HCT116 (cell line): Measurements from ENCODE around the gene SUCLG2. TPM values are rescaled to one million over a fixed set of nuclear protein-coding genes. Genes with fewer than 3 reads are reported as not detected.

Experiments used
- ATAC-seq: fragments of 200-7000 bp; cut with Tn5 transposase; 2 replicates; pipeline ENCODE4 v1.9.1; 2020; ENCODE audit warnings: mild to moderate bottlenecking, moderate library complexity
- BruUV-seq: library from RNA; stranded (reverse); fragments of 400-500 nt; replicated peaks from 2 replicates; lab custom pipeline; 2021; lab: Mats Ljungman, UMichigan
- CTCF ChIA-PET: fragments of 300-600 bp; sonication (Branson Sonifier 250); formaldehyde crosslinking; loops from one replicate; lab custom pipeline; 2021; ENCODE audit warnings: antibody characterized with exemption; lab: Charles Lee
- POLR2A ChIA-PET: fragments of 300-600, 350-600 bp; sonication (Branson Sonifier 250); formaldehyde crosslinking; loops from one replicate; lab custom pipeline; 2021; ENCODE audit warnings: antibody characterized with exemption; lab: Charles Lee
- RAD21 ChIA-PET, 2 experiments: fragments of 300-600 bp; sonication (Branson Sonifier 250); formaldehyde crosslinking; loops; one replicate each; lab custom pipeline; 2023; ENCODE audit warnings: low total read pairs in 2 of 2; ENCODE audit not compliant: uncharacterized antibody in 2 of 2, unreplicated experiment in 2 of 2, low non-redundant PET in 1 of 2; lab: Charles Lee
- DNase-seq: peaks from one replicate; pipeline ENCODE4 v3.0.0-alpha.2; 2010; ENCODE audit warnings: low read depth, low spot score
- H2AFZ ChIP-seq: fragments of 200-600 bp; shearing (Covaris generic), sonication (generic); 2 replicates; pipeline ENCODE4 v1.6.1; 2017; ENCODE audit warnings: low read depth, mixed run types, mixed read lengths, antibody characterized with exemption, low read length; ENCODE audit not compliant: poor library complexity, severe bottlenecking
- H3K27ac ChIP-seq: 2 replicates; pipeline ENCODE4 v1.5.1; 2012; ENCODE audit warnings: low read depth, low read length
- H3K27me3 ChIP-seq: fragments of 200-600 bp; sonication (generic); 2 replicates; pipeline ENCODE4 v1.6.1; 2016; ENCODE audit warnings: mixed run types, low read length, mixed read lengths; ENCODE audit not compliant: insufficient read depth
- H3K36me3 ChIP-seq, 2 experiments: fragments of 200-500 bp in 1 of 2; fragments of 200-600 bp in 1 of 2; sonication (Bioruptor generic) in 1 of 2; sonication (generic) in 1 of 2; 2 replicates each; pipeline versions ENCODE4 v1.5.1 to v1.6.1; 2014 to 2016; ENCODE audit warnings: low read length in 2 of 2, inconsistent platforms in 1 of 2, mixed read lengths in 1 of 2, mixed run types in 1 of 2; ENCODE audit not compliant: insufficient read depth in 2 of 2, control insufficient read depth in 1 of 2
- H3K4me1 ChIP-seq, 2 experiments: fragments of 200-600 bp in 1 of 2; sonication (generic) in 1 of 2; 2 replicates each; pipeline versions ENCODE4 v1.5.1 to v1.6.1; 2012 to 2017; ENCODE audit warnings: low read length in 2 of 2, inconsistent platforms in 1 of 2, mild to moderate bottlenecking in 1 of 2, mixed read lengths in 1 of 2, mixed run types in 1 of 2, moderate library complexity in 1 of 2; ENCODE audit not compliant: insufficient read depth in 2 of 2, control insufficient read depth in 1 of 2
- H3K4me2 ChIP-seq: fragments of 200-600 bp; sonication (generic); 2 replicates; pipeline ENCODE4 v1.6.1; 2017; ENCODE audit warnings: mixed run types, low read length, mixed read lengths
- H3K4me3 ChIP-seq, 2 experiments: fragments of 200-600 bp in 1 of 2; sonication (generic) in 1 of 2; replicated peaks in 1 of 2; 2 replicates each; pipeline ENCODE4 v1.5.1; 2011 to 2016; ENCODE audit warnings: low read length in 2 of 2, control low read depth in 1 of 2, low read depth in 1 of 2, mild to moderate bottlenecking in 1 of 2, mixed read lengths in 1 of 2, mixed run types in 1 of 2
- H3K79me2 ChIP-seq: fragments of 200-600 bp; sonication (generic); 2 replicates; pipeline ENCODE4 v1.6.1; 2017; ENCODE audit warnings: mild to moderate bottlenecking, mixed run types, low read length, moderate library complexity, mixed read lengths; ENCODE audit not compliant: insufficient read depth
- H3K9ac ChIP-seq: fragments of 200-600 bp; sonication (generic); 2 replicates; pipeline ENCODE4 v1.6.1; 2016; ENCODE audit warnings: low read length, mixed read lengths
- H3K9me2 ChIP-seq: fragments of 200-600 bp; sonication (generic), shearing (Covaris generic); 2 replicates; pipeline ENCODE4 v1.6.1; 2017; ENCODE audit warnings: mixed run types, mild to moderate bottlenecking, moderate library complexity; ENCODE audit not compliant: insufficient read depth
- H3K9me3 ChIP-seq, 2 experiments: fragments of 200-500 bp in 1 of 2; fragments of 200-600 bp in 1 of 2; sonication (Bioruptor generic) in 1 of 2; sonication (generic) in 1 of 2; 2 replicates each; pipeline ENCODE4 v1.6.1; 2014 to 2017; ENCODE audit warnings: low read length in 2 of 2, mixed read lengths in 2 of 2, inconsistent platforms in 1 of 2, low read depth in 1 of 2, mild to moderate bottlenecking in 1 of 2, mixed run types in 1 of 2, moderate library complexity in 1 of 2; ENCODE audit not compliant: control insufficient read depth in 1 of 2, insufficient read depth in 1 of 2
- H4K20me1 ChIP-seq: fragments of 200-600 bp; sonication (generic), shearing (Covaris generic); 2 replicates; pipeline ENCODE4 v1.6.1; 2017; ENCODE audit warnings: mixed run types, mild to moderate bottlenecking, moderate library complexity; ENCODE audit not compliant: insufficient read depth
- CBX3 ChIP-seq: IDR thresholded peaks from 2 replicates; pipeline ENCODE4 v1.6.1; 2012; ENCODE audit warnings: low read depth
- CEBPB ChIP-seq: IDR thresholded peaks from 2 replicates; pipeline ENCODE4 v1.6.1; 2012; ENCODE audit warnings: low read depth
- CTCF ChIP-seq, 3 experiments: fragments of 200-600 bp in 1 of 3; sonication (generic) in 1 of 3; IDR thresholded peaks in 2 of 3; conservative IDR thresholded peaks in 1 of 3; 2 replicates each; pipeline ENCODE4 v1.5.1; 2012 to 2017; ENCODE audit warnings: low read depth in 2 of 3, low read length in 2 of 3, antibody characterized with exemption in 1 of 3, borderline replicate concordance in 1 of 3, control low read depth in 1 of 3, mild to moderate bottlenecking in 1 of 3, mixed read lengths in 1 of 3, mixed run types in 1 of 3, moderate library complexity in 1 of 3; ENCODE audit not compliant: insufficient read depth in 1 of 3
- EGR1 ChIP-seq: IDR thresholded peaks from 2 replicates; pipeline ENCODE4 v1.6.1; 2012; ENCODE audit warnings: low read depth
- FOSL1 ChIP-seq: IDR thresholded peaks from 2 replicates; pipeline ENCODE4 v1.6.1; 2012; ENCODE audit warnings: low read depth
- POLR2A ChIP-seq: IDR thresholded peaks from 2 replicates; pipeline ENCODE4 v1.7.0; 2011; ENCODE audit warnings: borderline replicate concordance; ENCODE audit not compliant: insufficient read depth, insufficient read length; ENCODE audit errors: extremely low read depth
- SP1 ChIP-seq: IDR thresholded peaks from 2 replicates; pipeline ENCODE4 v1.6.1; 2012; ENCODE audit warnings: low read depth
- SRF ChIP-seq: IDR thresholded peaks from 2 replicates; pipeline ENCODE4 v1.6.1; 2012; ENCODE audit warnings: low read depth
- TCF7L2 ChIP-seq: IDR thresholded peaks from 2 replicates; pipeline ENCODE4 v1.7.0; 2011; ENCODE audit warnings: borderline replicate concordance, inconsistent platforms; ENCODE audit not compliant: insufficient read depth, insufficient read length; ENCODE audit errors: extremely low read depth
- ZFX ChIP-seq: fragments of 450-650 bp; IDR thresholded peaks from 2 replicates; pipeline ENCODE4 v1.6.1; 2017
- intact Hi-C: fragments of 100-400 bp; cut with micrococcal nuclease; formaldehyde crosslinking; loops from 2 replicates; pipeline ENCODE4 v1.10.0; 2022
- total RNA-seq: library from RNA; stranded (reverse); gene quantifications from one replicate; pipeline ENCODE4 v1.2.1, GENCODE V29; 2021; ENCODE audit not compliant: unreplicated experiment
- TF ChIP-seq, protein P1 (sequence below): IDR thresholded peaks from 2 replicates; pipeline ENCODE4 v1.6.1; 2012

SUCLG2 gene
- total RNA-seq, 1 experiment from 2014 or later, result 49.2 TPM

- TF ChIP-seq SRF, result no peak
- TF ChIP-seq TCF7L2, result no peak
- no peak for TF ChIP-seq CTCF (IDR thresholded peaks at IDR 0.05 in 2 of 3, conservative IDR thresholded peaks at IDR 0.05 in 1 of 3; ENCODE audit: borderline replicate concordance in 1 of 3, insufficient read depth in 1 of 3, low read depth in 2 of 3, low read length in 2 of 3)
- TF ChIP-seq, all 23 proteins: peak for 0
Observed at GRCh38 chr3:67415511-67415910, 238.9 kb downstream of the SUCLG2 start (continued).

- Histone ChIP-seq H3K9ac (no peak overlapping the region), H2AFZ (no peak overlapping the region), H3K27ac (no peak overlapping the region), H3K9me3 (no peaks in the 10 kb centered on the region), H3K4me1 (no peaks in the 10 kb centered on the region), H4K20me1 (no peaks in the 10 kb centered on the region), H3K4me2 (no peak overlapping the region), H3K27me3 (no peaks in the 10 kb centered on the region), H3K9me2 (no peaks in the 10 kb centered on the region), H3K4me3 (no peak overlapping the region), H3K79me2 (no peaks in the 10 kb centered on the region), H3K36me3 (no peaks in the 10 kb centered on the region)
- TF ChIP-seq, protein P1, sequence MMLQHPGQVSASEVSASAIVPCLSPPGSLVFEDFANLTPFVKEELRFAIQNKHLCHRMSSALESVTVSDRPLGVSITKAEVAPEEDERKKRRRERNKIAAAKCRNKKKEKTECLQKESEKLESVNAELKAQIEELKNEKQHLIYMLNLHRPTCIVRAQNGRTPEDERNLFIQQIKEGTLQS, result no peak
- TF ChIP-seq FOSL1, result no peak
- TF ChIP-seq ZFX, result no peak
- no peak for TF ChIP-seq SP1
- TF ChIP-seq EGR1, result no peak
- TF ChIP-seq SRF, result no peak
- no peak for TF ChIP-seq CBX3
- no peak for TF ChIP-seq POLR2A
- no peak for TF ChIP-seq CEBPB
- ChIA-PET CTCF (no interaction called here), RAD21 (no interaction called here), POLR2A (no interaction called here)
- intact Hi-C loops, result no loop called here
- DNase-seq (no peak), ATAC-seq (no peak)
- no TSS peak for BruUV-seq
Observed at GRCh38 chr3:67414740-67415139, 239.7 kb downstream of the SUCLG2 start.
